HepG2 (cell line): ENCODE data around the gene SLC16A3. TPM values are rescaled to one million over a fixed set of nuclear protein-coding genes. Genes with fewer than 3 reads are reported as not detected.
A peak's percentile ranks its signal among the peaks of the same experiment; 100 is the strongest.

Experiments
- AGO2 ChIP-seq: fragments of 200-400 bp; formaldehyde crosslinking; optimal IDR thresholded peaks from 2 replicates; pipeline ENCODE3; 2017; ENCODE audit warnings: mild to moderate bottlenecking, low read depth, low read length, moderate library complexity
- AHR ChIP-seq: IDR thresholded peaks from 2 replicates; pipeline ENCODE4 v1.6.1; 2018; ENCODE audit warnings: missing genetic modification reagents, missing compliant biosample characterization
- CENPT ChIP-seq: sonication (generic); formaldehyde crosslinking; IDR thresholded peaks from 2 replicates; pipeline ENCODE4 v1.8.0; 2022; ENCODE audit warnings: low read depth, mild to moderate bottlenecking, moderate library complexity, missing genetic modification reagents
- DNMT1 ChIP-seq: sonication (generic); formaldehyde crosslinking; IDR thresholded peaks from 2 replicates; pipeline ENCODE4 v1.5.1; 2020; ENCODE audit warnings: mild to moderate bottlenecking, missing genetic modification reagents
- FOXO1 ChIP-seq: sonication (generic); formaldehyde crosslinking; IDR thresholded peaks from 2 replicates; pipeline ENCODE4 v1.4.0; 2020; ENCODE audit warnings: missing genetic modification reagents
- ISX ChIP-seq: sonication (generic); formaldehyde crosslinking; conservative IDR thresholded peaks from 2 replicates; pipeline ENCODE4 v1.5.0; 2020; ENCODE audit warnings: missing genetic modification reagents
- KDM4B ChIP-seq: sonication (generic); formaldehyde crosslinking; IDR thresholded peaks from 2 replicates; pipeline ENCODE4 v1.4.0; 2020; ENCODE audit warnings: missing genetic modification reagents
- NKX3-1 ChIP-seq: sonication (generic); formaldehyde crosslinking; IDR thresholded peaks from 2 replicates; pipeline ENCODE4 v1.5.0; 2020; ENCODE audit warnings: missing genetic modification reagents
- NR0B2 ChIP-seq: sonication (generic); formaldehyde crosslinking; IDR thresholded peaks from 2 replicates; pipeline ENCODE4 v1.4.0; 2020; ENCODE audit warnings: mild to moderate bottlenecking, missing genetic modification reagents
- NR2F2 ChIP-seq: IDR thresholded peaks from 2 replicates; pipeline ENCODE4 v1.6.1; 2012; ENCODE audit warnings: low read depth, inconsistent platforms, borderline replicate concordance
- SIN3B ChIP-seq: fragments of 150-350 bp; IDR thresholded peaks from 2 replicates; pipeline ENCODE4 v1.6.1; 2014; ENCODE audit warnings: low read length
- TAF1 ChIP-seq: sonication (generic); formaldehyde crosslinking; IDR thresholded peaks from 2 replicates; pipeline ENCODE4 v1.4.0; 2020; ENCODE audit warnings: missing genetic modification reagents
- TBP ChIP-seq: sonication (generic); formaldehyde crosslinking; IDR thresholded peaks from 2 replicates; pipeline ENCODE4 v1.5.0; 2020; ENCODE audit warnings: missing genetic modification reagents
- TOPORS ChIP-seq: sonication (generic); formaldehyde crosslinking; IDR thresholded peaks from 2 replicates; pipeline ENCODE4 v1.8.0; 2023; ENCODE audit warnings: mild to moderate bottlenecking, missing genetic modification reagents
- ZFP36L2 ChIP-seq: sonication (generic); formaldehyde crosslinking; IDR thresholded peaks from 2 replicates; pipeline ENCODE4 v1.4.0; 2020; ENCODE audit warnings: missing genetic modification reagents
- ZFX ChIP-seq: sonication (generic); formaldehyde crosslinking; IDR thresholded peaks from 2 replicates; pipeline ENCODE4 v1.4.0; 2020; ENCODE audit warnings: mild to moderate bottlenecking, low read depth, missing genetic modification reagents, moderate library complexity
- ZNF30 ChIP-seq: sonication (generic); formaldehyde crosslinking; IDR thresholded peaks from 2 replicates; pipeline ENCODE4 v1.5.0; 2020; ENCODE audit warnings: mild to moderate bottlenecking, missing genetic modification reagents
- ZNF343 ChIP-seq: sonication (generic); formaldehyde crosslinking; IDR thresholded peaks from 2 replicates; pipeline ENCODE4 v1.4.0; 2020; ENCODE audit warnings: mild to moderate bottlenecking, missing genetic modification reagents
- ZNF496 ChIP-seq: sonication (generic); formaldehyde crosslinking; IDR thresholded peaks from 2 replicates; pipeline ENCODE4 v1.8.1; 2023; ENCODE audit warnings: mild to moderate bottlenecking, moderate library complexity, missing genetic modification reagents; ENCODE audit not compliant: insufficient replicate concordance
- ZNF660 ChIP-seq: sonication (generic); formaldehyde crosslinking; IDR thresholded peaks from 2 replicates; pipeline ENCODE4 v1.5.1; 2020; ENCODE audit warnings: mild to moderate bottlenecking, low read depth, missing genetic modification reagents, borderline replicate concordance
- ZNF761 ChIP-seq: sonication (generic); formaldehyde crosslinking; conservative IDR thresholded peaks from 2 replicates; pipeline ENCODE4 v1.4.0; 2020; ENCODE audit warnings: mild to moderate bottlenecking, missing genetic modification reagents
- ZNF772 ChIP-seq: sonication (generic); formaldehyde crosslinking; IDR thresholded peaks from 2 replicates; pipeline ENCODE4 v1.5.0; 2020; ENCODE audit warnings: mild to moderate bottlenecking, missing genetic modification reagents
- ZSCAN22 ChIP-seq: sonication (generic); formaldehyde crosslinking; IDR thresholded peaks from 2 replicates; pipeline ENCODE4 v1.4.0; 2020; ENCODE audit warnings: mild to moderate bottlenecking, missing genetic modification reagents
- polyA plus RNA-seq, 8 experiments: library from polyadenylated mRNA; depleted of rRNA in 3 of 8; stranded (reverse) in 7 of 8; unstranded in 1 of 8; fragments of >200 nt; fragmentation: Illumina TruSeq in 4 of 8; extraction: Trizol in 4 of 8; gene quantifications; 2 replicates each; pipeline versions ENCODE4 v1.2.1 to v1.2.3, GENCODE V29; 2011 to 2016; ENCODE audit warnings: low read depth in 4 of 8, missing spikeins in 1 of 8, mixed read lengths in 1 of 8; ENCODE audit not compliant: insufficient read depth in 1 of 8
- total RNA-seq, 5 experiments: library from RNA; depleted of rRNA; stranded (reverse); fragments of >200 nt; fragmentation: Illumina TruSeq; extraction: Trizol; gene quantifications; 2 replicates each; pipeline ENCODE4 v1.2.3, GENCODE V29; 2016; ENCODE audit warnings: low read depth in 1 of 5
- TF ChIP-seq, protein P1 (sequence below): sonication (generic); formaldehyde crosslinking; IDR thresholded peaks from 2 replicates; pipeline ENCODE4 v1.4.0; 2020; ENCODE audit warnings: mild to moderate bottlenecking, missing genetic modification reagents
- TF ChIP-seq, protein P2 (sequence below): sonication (generic); formaldehyde crosslinking; IDR thresholded peaks from one replicate; pipeline ENCODE4 v1.5.1; 2020; ENCODE audit warnings: mild to moderate bottlenecking, missing genetic modification reagents; ENCODE audit errors: not compliant biosample characterization

SLC16A3 gene
- total and polyA plus RNA-seq, 2 of the 13 experiments (the other 11 are each of a cell fraction or from before 2014, with no cell fraction given) = 242 to 349 TPM

DNA sequence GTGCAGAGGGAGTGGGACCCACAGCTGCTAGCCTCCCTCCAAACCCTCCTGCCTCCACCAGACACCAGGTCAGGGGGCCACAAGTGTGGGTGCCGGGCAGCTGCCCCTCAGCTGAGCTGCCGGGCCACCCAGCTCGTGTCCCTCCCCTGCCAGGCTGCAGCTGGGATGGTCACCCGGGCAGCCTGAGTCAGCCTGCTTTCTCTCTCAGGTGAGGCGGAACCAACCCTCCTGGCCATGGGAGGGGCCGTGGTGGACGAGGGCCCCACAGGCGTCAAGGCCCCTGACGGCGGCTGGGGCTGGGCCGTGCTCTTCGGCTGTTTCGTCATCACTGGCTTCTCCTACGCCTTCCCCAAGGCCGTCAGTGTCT lies 6.9 kb downstream of the SLC16A3 start (continued):
- no peak for TF ChIP-seq ISX (CRISPR knock-in tag)
- TF ChIP-seq, protein P1, sequence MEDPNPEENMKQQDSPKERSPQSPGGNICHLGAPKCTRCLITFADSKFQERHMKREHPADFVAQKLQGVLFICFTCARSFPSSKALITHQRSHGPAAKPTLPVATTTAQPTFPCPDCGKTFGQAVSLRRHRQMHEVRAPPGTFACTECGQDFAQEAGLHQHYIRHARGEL = peak; percentile 86; the same call in 1 of the 2 replicates
- no peak for TF ChIP-seq ZSCAN22
- TF ChIP-seq TBP (CRISPR knock-in tag) = no peak
- TF ChIP-seq SIN3B = no peak
- no peak for TF ChIP-seq NR0B2 (CRISPR knock-in tag)
- no peak for TF ChIP-seq TAF1 (CRISPR knock-in tag)
- TF ChIP-seq ZFP36L2 (CRISPR knock-in tag) = no peak
- TF ChIP-seq ZNF496 (CRISPR knock-in tag) = no peak
- no peak for TF ChIP-seq AHR (CRISPR knock-in tag)
- TF ChIP-seq ZNF660 = no peak
- TF ChIP-seq ZNF761 (CRISPR knock-in tag) = no peak; the same call in 1 of the 2 replicates
- no peak for TF ChIP-seq ZFX
- no peak for TF ChIP-seq ZNF343 (CRISPR knock-in tag)
- TF ChIP-seq ZNF30 (CRISPR knock-in tag) = no peak
- TF ChIP-seq AGO2 = peak; percentile 92
- TF ChIP-seq FOXO1 = peak; percentile 2; the same call in 1 of the 2 replicates
- TF ChIP-seq TOPORS = no peak
- TF ChIP-seq KDM4B (CRISPR knock-in tag) = no peak
- TF ChIP-seq DNMT1 (CRISPR knock-in tag) = peak; percentile 20; the same call in 1 of the 2 replicates
- TF ChIP-seq, protein P2, sequence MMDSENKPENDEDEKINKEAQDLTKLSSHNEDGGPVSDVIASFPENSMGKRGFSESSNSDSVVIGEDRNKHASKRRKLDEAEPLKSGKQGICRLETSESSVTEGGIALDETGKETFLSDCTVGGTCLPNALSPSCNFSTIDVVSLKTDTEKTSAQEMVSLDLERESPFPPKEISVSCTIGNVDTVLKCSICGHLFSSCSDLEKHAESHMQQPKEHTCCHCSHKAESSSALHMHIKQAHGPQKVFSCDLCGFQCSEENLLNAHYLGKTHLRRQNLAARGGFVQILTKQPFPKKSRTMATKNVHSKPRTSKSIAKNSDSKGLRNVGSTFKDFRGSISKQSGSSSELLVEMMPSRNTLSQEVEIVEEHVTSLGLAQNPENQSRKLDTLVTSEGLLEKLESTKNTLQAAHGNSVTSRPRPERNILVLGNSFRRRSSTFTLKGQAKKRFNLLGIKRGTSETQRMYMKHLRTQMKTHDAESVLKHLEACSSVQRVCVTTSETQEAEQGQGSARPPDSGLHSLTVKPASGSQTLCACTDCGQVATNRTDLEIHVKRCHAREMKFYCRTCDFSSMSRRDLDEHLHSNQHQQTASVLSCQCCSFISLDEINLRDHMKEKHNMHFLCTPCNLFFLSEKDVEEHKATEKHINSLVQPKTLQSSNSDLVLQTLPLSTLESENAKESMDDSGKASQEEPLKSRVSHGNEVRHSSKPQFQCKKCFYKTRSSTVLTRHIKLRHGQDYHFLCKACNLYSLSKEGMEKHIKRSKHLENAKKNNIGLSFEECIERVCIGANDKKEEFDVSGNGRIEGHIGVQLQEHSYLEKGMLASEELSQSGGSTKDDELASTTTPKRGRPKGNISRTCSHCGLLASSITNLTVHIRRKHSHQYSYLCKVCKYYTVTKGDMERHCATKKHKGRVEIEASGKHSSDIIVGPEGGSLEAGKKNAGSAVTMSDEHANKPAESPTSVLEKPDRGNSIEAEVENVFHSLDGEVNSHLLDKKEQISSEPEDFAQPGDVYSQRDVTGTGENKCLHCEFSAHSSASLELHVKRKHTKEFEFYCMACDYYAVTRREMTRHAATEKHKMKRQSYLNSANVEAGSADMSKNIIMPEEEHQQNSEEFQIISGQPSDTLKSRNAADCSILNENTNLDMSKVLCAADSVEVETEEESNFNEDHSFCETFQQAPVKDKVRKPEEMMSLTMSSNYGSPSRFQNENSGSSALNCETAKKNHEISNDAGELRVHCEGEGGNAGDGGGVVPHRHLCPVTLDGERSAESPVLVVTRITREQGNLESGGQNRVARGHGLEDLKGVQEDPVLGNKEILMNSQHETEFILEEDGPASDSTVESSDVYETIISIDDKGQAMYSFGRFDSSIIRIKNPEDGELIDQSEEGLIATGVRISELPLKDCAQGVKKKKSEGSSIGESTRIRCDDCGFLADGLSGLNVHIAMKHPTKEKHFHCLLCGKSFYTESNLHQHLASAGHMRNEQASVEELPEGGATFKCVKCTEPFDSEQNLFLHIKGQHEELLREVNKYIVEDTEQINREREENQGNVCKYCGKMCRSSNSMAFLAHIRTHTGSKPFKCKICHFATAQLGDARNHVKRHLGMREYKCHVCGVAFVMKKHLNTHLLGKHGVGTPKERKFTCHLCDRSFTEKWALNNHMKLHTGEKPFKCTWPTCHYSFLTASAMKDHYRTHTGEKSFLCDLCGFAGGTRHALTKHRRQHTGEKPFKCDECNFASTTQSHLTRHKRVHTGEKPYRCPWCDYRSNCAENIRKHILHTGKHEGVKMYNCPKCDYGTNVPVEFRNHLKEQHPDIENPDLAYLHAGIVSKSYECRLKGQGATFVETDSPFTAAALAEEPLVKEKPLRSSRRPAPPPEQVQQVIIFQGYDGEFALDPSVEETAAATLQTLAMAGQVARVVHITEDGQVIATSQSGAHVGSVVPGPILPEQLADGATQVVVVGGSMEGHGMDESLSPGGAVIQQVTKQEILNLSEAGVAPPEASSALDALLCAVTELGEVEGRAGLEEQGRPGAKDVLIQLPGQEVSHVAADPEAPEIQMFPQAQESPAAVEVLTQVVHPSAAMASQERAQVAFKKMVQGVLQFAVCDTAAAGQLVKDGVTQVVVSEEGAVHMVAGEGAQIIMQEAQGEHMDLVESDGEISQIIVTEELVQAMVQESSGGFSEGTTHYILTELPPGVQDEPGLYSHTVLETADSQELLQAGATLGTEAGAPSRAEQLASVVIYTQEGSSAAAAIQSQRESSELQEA (CRISPR knock-in tag) = no peak
- no peak; the same call in 1 of the 2 replicates for TF ChIP-seq CENPT
- TF ChIP-seq NR2F2 = no peak
- TF ChIP-seq NKX3-1 (CRISPR knock-in tag) = no peak
- no peak for TF ChIP-seq ZNF772 (CRISPR knock-in tag)
